ENCODE measurements around the gene SLC30A7.

Gene SLC30A7

GRCh38 chr1:101029184-101029583, 133.3 kb downstream of the SLC30A7 start:
- no peak for TF ChIP-seq EZH2phosphoT487 (IDR thresholded peaks at IDR 0.05; ENCODE audit: borderline replicate concordance, low read length)
- no peak for TF ChIP-seq CTCF (IDR thresholded peaks at IDR 0.05; ENCODE audit: low read depth, low read length, poor library complexity, severe bottlenecking)
- Histone ChIP-seq H3K9me3 (ENCODE audit: control insufficient read depth, insufficient read depth, low read length) (peaks cover 6% of the 10 kb centered on the region; the same call in 1 of the 2 replicates), H4K20me1 (ENCODE audit: control insufficient read depth, insufficient read depth, low read depth, low read length) (no peaks in the 10 kb centered on the region), H3K4me1 (ENCODE audit: control insufficient read depth, low read length) (peaks cover 35% of the 10 kb centered on the region), H3K27ac (ENCODE audit: low read depth, low read length) (no peak overlapping the region), H3K9me2 (replicated peaks; ENCODE audit: control insufficient read depth, low read length) (no peaks in the 10 kb centered on the region), H3K27me3 (ENCODE audit: control insufficient read depth, low read length) (no peaks in the 10 kb centered on the region), H3F3A (ENCODE audit: control insufficient read depth, insufficient read depth) (no peaks in the 10 kb centered on the region), H3K4me2 (ENCODE audit: low read length) (no peak overlapping the region; the same call in 1 of the 2 replicates), H3K36me3 (ENCODE audit: control insufficient read depth, low read length) (peaks cover 48% of the 10 kb centered on the region), H3K4me3 (ENCODE audit: low read length) (peak overlapping the region; percentile 84; the same call in 1 of the 2 replicates), H3K79me2 (ENCODE audit: control insufficient read depth, low read length) (peaks cover 94% of the 10 kb centered on the region)

GRCh38 chr1:101030881-101031280, 135.0 kb downstream of the SLC30A7 start:
- no peaks in the 10 kb centered on the region for H3F3A ChIP-seq (ENCODE audit: control insufficient read depth, insufficient read depth)
- peaks cover 45% of the 10 kb centered on the region for H3K36me3 ChIP-seq (ENCODE audit: control insufficient read depth, low read length)
- no peak overlapping the region for H3K4me3 ChIP-seq (ENCODE audit: low read length)
- no peak overlapping the region for H3K27ac ChIP-seq (ENCODE audit: low read depth, low read length)
- no peaks in the 10 kb centered on the region for H4K20me1 ChIP-seq (ENCODE audit: control insufficient read depth, insufficient read depth, low read depth, low read length)
- H3K4me2 ChIP-seq (ENCODE audit: low read length), result no peak overlapping the region
- H3K4me1 ChIP-seq (ENCODE audit: control insufficient read depth, low read length), result peaks cover 27% of the 10 kb centered on the region
- H3K9me2 ChIP-seq (replicated peaks; ENCODE audit: control insufficient read depth, low read length), result no peaks in the 10 kb centered on the region
- peaks cover 6% of the 10 kb centered on the region; the same call in 1 of the 2 replicates for H3K9me3 ChIP-seq (ENCODE audit: control insufficient read depth, insufficient read depth, low read length)
- H3K27me3 ChIP-seq (ENCODE audit: control insufficient read depth, low read length), result no peaks in the 10 kb centered on the region
- peaks cover 94% of the 10 kb centered on the region for H3K79me2 ChIP-seq (ENCODE audit: control insufficient read depth, low read length)
- TF ChIP-seq EZH2phosphoT487 (IDR thresholded peaks at IDR 0.05; ENCODE audit: borderline replicate concordance, low read length), result no peak
- TF ChIP-seq CTCF (IDR thresholded peaks at IDR 0.05; ENCODE audit: low read depth, low read length, poor library complexity, severe bottlenecking), result no peak

Data from DOHH2 (cell line).